ENCODE data around the gene PDHB.

The PDHB gene

DNA sequence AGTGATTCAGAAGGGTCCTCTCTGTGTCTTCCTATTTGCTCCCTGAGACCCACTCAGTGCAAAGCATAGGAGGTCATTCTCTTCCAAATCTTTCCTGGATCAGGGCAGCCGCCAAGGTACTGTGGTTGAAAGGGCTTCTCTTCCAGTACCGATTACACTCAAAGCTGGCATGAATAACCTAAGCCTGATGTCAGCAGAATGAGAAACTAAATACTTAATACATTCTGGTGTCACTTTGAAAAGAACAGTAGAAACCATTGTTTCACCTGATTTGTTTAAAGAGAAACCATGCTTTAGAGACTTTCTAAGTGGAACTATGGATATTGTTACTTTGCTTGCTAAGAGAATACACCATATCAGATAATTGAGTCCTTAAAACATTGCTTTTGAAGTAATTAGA lies 50.2 kb downstream of the PDHB start:
- Histone ChIP-seq H3F3A (ENCODE audit: insufficient read depth, low read length) (no peaks in the 10 kb centered on the region), H3K27me3 (ENCODE audit: insufficient read depth, low read length) (no peaks in the 10 kb centered on the region), H4K20me1 (ENCODE audit: insufficient read depth, low read length) (no peaks in the 10 kb centered on the region), H3K79me2 (ENCODE audit: insufficient read depth, low read length) (peaks cover 9% of the 10 kb centered on the region; the same call in 1 of the 2 replicates), H3K9ac (ENCODE audit: low read length) (no peak overlapping the region), H2AFZ (ENCODE audit: low read length) (no peak overlapping the region), H3K9me3 (ENCODE audit: low read length) (no peaks in the 10 kb centered on the region), H3K36me3 (ENCODE audit: insufficient read depth, low read length) (peaks cover 92% of the 10 kb centered on the region), H3K4me1 (ENCODE audit: insufficient read depth, low read length, severe bottlenecking) (peaks cover 11% of the 10 kb centered on the region), H3K4me3 (ENCODE audit: low read depth, low read length, poor library complexity, severe bottlenecking) (no peak overlapping the region), H3K4me2 (ENCODE audit: low read length) (no peak overlapping the region), H3K9me2 (ENCODE audit: low read depth, low read length) (no peaks in the 10 kb centered on the region), H3K27ac (ENCODE audit: low read depth, low read length, poor library complexity, severe bottlenecking) (no peak overlapping the region)
- TF ChIP-seq EZH2 (IDR thresholded peaks at IDR 0.05; ENCODE audit: borderline replicate concordance, low read length) = no peak
- TF ChIP-seq, protein P1, sequence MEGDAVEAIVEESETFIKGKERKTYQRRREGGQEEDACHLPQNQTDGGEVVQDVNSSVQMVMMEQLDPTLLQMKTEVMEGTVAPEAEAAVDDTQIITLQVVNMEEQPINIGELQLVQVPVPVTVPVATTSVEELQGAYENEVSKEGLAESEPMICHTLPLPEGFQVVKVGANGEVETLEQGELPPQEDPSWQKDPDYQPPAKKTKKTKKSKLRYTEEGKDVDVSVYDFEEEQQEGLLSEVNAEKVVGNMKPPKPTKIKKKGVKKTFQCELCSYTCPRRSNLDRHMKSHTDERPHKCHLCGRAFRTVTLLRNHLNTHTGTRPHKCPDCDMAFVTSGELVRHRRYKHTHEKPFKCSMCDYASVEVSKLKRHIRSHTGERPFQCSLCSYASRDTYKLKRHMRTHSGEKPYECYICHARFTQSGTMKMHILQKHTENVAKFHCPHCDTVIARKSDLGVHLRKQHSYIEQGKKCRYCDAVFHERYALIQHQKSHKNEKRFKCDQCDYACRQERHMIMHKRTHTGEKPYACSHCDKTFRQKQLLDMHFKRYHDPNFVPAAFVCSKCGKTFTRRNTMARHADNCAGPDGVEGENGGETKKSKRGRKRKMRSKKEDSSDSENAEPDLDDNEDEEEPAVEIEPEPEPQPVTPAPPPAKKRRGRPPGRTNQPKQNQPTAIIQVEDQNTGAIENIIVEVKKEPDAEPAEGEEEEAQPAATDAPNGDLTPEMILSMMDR (IDR thresholded peaks at IDR 0.05; ENCODE audit: low read length) = no peak

DNA sequence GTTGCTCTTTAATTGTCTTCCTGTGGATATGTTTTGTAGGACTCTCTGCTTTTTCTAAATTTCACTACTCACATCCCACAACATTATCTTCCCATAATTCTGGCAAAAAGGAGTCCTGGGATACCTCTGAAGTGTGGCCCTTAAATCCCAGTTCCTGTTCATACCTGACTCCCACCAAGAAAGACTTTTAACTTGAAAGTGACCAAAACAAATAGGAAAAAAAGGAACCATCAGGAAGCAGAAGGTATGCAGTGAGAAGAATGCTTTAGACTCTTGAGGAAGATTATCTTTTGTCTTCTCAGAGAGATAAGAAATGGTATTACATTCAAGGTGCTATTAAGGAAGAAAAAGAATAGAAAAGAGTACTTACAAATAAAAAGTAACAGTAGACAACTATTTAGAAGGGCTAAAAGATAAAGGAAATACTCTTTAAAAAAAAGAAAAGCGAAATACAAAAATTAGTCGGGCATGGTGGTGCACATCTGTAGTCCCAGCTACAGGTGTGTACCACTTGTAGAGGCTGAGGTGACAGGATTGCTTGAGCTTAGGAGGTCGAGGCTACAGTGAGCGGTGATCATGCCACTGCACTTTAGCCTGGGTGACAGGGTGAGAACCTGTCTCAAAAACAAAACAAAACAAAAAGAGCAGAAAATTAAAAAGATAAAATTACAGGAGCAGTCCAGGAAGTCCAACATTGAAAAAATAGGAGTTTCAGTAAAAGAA lies 54.1 kb downstream of the PDHB start:
- H4K20me1 ChIP-seq (ENCODE audit: insufficient read depth, low read length) = no peaks in the 10 kb centered on the region
- H3F3A ChIP-seq (ENCODE audit: insufficient read depth, low read length) = no peaks in the 10 kb centered on the region
- no peak overlapping the region for H2AFZ ChIP-seq (ENCODE audit: low read length)
- H3K4me3 ChIP-seq (ENCODE audit: low read depth, low read length, poor library complexity, severe bottlenecking) = no peak overlapping the region
- no peaks in the 10 kb centered on the region for H3K27me3 ChIP-seq (ENCODE audit: insufficient read depth, low read length)
- no peaks in the 10 kb centered on the region for H3K9me2 ChIP-seq (ENCODE audit: low read depth, low read length)
- no peak overlapping the region for H3K9ac ChIP-seq (ENCODE audit: low read length)
- TF ChIP-seq, protein P1 (IDR thresholded peaks at IDR 0.05; ENCODE audit: low read length) = no peak
- TF ChIP-seq EZH2 (IDR thresholded peaks at IDR 0.05; ENCODE audit: borderline replicate concordance, low read length) = no peak
- no peaks in the 10 kb centered on the region for H3K9me3 ChIP-seq (ENCODE audit: low read length)
- H3K27ac ChIP-seq (ENCODE audit: low read depth, low read length, poor library complexity, severe bottlenecking) = peak overlapping the region; percentile 3
- H3K4me2 ChIP-seq (ENCODE audit: low read length) = no peak overlapping the region
- no peaks in the 10 kb centered on the region for H3K4me1 ChIP-seq (ENCODE audit: insufficient read depth, low read length, severe bottlenecking)
- peaks cover 38% of the 10 kb centered on the region for H3K79me2 ChIP-seq (ENCODE audit: insufficient read depth, low read length)
- peaks cover 82% of the 10 kb centered on the region for H3K36me3 ChIP-seq (ENCODE audit: insufficient read depth, low read length)

DNA sequence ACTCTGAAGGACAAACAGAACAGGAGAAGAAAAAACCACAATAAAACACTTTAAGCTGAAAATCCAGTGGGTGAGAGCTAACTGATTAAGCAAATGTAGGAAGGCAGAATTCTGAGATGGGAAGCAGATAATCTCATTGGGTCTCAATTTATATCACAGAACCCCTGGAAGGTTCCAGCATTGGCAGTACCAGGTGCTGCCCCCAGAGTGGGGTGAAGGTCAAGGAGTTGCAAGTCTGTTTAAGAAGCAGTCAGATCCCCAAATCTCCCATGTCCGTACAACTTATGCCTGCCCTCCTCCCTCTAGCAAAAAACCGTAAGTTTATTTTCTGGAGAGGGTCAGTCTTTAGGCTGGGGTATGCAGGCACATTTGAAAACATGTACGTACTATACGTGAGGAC lies 55.9 kb downstream of the PDHB start:
- Histone ChIP-seq H3K4me1 (ENCODE audit: insufficient read depth, low read length, severe bottlenecking) (no peaks in the 10 kb centered on the region), H3K27ac (ENCODE audit: low read depth, low read length, poor library complexity, severe bottlenecking) (no peak overlapping the region)

More for the DNA sequence above, 55.9 kb downstream of the PDHB start:
- Histone ChIP-seq H4K20me1 (ENCODE audit: insufficient read depth, low read length) (no peaks in the 10 kb centered on the region), H3K36me3 (ENCODE audit: insufficient read depth, low read length) (peaks cover 84% of the 10 kb centered on the region), H3K9ac (ENCODE audit: low read length) (no peak overlapping the region), H3F3A (ENCODE audit: insufficient read depth, low read length) (no peaks in the 10 kb centered on the region), H3K27me3 (ENCODE audit: insufficient read depth, low read length) (no peaks in the 10 kb centered on the region), H3K4me3 (ENCODE audit: low read depth, low read length, poor library complexity, severe bottlenecking) (no peak overlapping the region), H3K9me3 (ENCODE audit: low read length) (no peaks in the 10 kb centered on the region), H3K9me2 (ENCODE audit: low read depth, low read length) (no peaks in the 10 kb centered on the region), H3K4me2 (ENCODE audit: low read length) (no peak overlapping the region), H2AFZ (ENCODE audit: low read length) (no peak overlapping the region), H3K79me2 (ENCODE audit: insufficient read depth, low read length) (peaks cover 42% of the 10 kb centered on the region)
- TF ChIP-seq EZH2 (IDR thresholded peaks at IDR 0.05; ENCODE audit: borderline replicate concordance, low read length) = no peak
- TF ChIP-seq, protein P1 (IDR thresholded peaks at IDR 0.05; ENCODE audit: low read length) = no peak

All from OCI-LY1 (cell line).